ENCODE data around the gene CYTH2.

GRCh38 chr19:48450863-48451262 lies 18.3 kb upstream of the CYTH2 start:
- TF ChIP-seq CTCF (IDR thresholded peaks at IDR 0.05; ENCODE audit: insufficient read depth, low read length, poor library complexity, severe bottlenecking) (no peak), EZH2phosphoT487 (conservative IDR thresholded peaks at IDR 0.05; ENCODE audit: low read length) (no peak)
